ENCODE measurements around the gene ZSWIM3. TPM values are rescaled to one million over a fixed set of nuclear protein-coding genes. Genes with fewer than 3 reads are reported as not detected.

The ZSWIM3 gene
- total and polyA plus RNA-seq, 2 of the 13 experiments (the other 11 are each of a cell fraction or from before 2014, with no cell fraction given): 5.2 to 5.8 TPM

GRCh38 chr20:45857114-45857881, at the start of gene ZSWIM3, which contains the start of gene ACOT8 (continued):
- TF ChIP-seq, protein P1, sequence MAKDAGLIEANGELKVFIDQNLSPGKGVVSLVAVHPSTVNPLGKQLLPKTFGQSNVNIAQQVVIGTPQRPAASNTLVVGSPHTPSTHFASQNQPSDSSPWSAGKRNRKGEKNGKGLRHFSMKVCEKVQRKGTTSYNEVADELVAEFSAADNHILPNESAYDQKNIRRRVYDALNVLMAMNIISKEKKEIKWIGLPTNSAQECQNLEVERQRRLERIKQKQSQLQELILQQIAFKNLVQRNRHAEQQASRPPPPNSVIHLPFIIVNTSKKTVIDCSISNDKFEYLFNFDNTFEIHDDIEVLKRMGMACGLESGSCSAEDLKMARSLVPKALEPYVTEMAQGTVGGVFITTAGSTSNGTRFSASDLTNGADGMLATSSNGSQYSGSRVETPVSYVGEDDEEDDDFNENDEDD (CRISPR knock-in tag; IDR thresholded peaks at IDR 0.05; ENCODE audit: borderline replicate concordance): no peak
- TF ChIP-seq ZNF644 (CRISPR knock-in tag; IDR thresholded peaks at IDR 0.05; ENCODE audit: low read depth) (no peak), YEATS2 (CRISPR knock-in tag; IDR thresholded peaks at IDR 0.05; ENCODE audit: borderline replicate concordance) (peak; percentile 98), ZNF207 (IDR thresholded peaks at IDR 0.05; ENCODE audit: borderline replicate concordance) (no peak), TGIF2 (CRISPR knock-in tag; IDR thresholded peaks at IDR 0.05) (peak; percentile 99), ZFYVE20 (CRISPR knock-in tag; IDR thresholded peaks at IDR 0.05; ENCODE audit: borderline replicate concordance, low read depth) (no peak), ATF7-NPFF (CRISPR knock-in tag; IDR thresholded peaks at IDR 0.05; ENCODE audit: low read depth) (no peak; the same call in 1 of the 2 replicates), MTA1 (CRISPR knock-in tag; IDR thresholded peaks at IDR 0.05; ENCODE audit: borderline replicate concordance) (no peak), BRCA1 (CRISPR knock-in tag; IDR thresholded peaks at IDR 0.05) (peak; percentile 84), ZNF331 (CRISPR knock-in tag; IDR thresholded peaks at IDR 0.05) (peak; percentile 77), ZNF20 (CRISPR knock-in tag; IDR thresholded peaks at IDR 0.05) (peak; percentile 84; the same call in 1 of the 2 replicates), KAT7 (CRISPR knock-in tag; IDR thresholded peaks at IDR 0.05; ENCODE audit: borderline replicate concordance) (no peak; the same call in 1 of the 2 replicates), U2AF1 (optimal IDR thresholded peaks at IDR 0.05; ENCODE audit: low read depth, low read length) (no peak), PHF8 (CRISPR knock-in tag; IDR thresholded peaks at IDR 0.05) (peak; percentile 99), TCF12 (IDR thresholded peaks at IDR 0.05) (no peak), TCF12 (CRISPR knock-in tag; IDR thresholded peaks at IDR 0.05) (no peak; the same call in 1 of the 2 replicates), ZBTB33 (CRISPR knock-in tag; IDR thresholded peaks at IDR 0.05) (no peak; the same call in 1 of the 2 replicates), ZBTB10 (CRISPR knock-in tag; IDR thresholded peaks at IDR 0.05; ENCODE audit: borderline replicate concordance) (no peak; the same call in 1 of the 2 replicates), ZNF597 (CRISPR knock-in tag; IDR thresholded peaks at IDR 0.05) (0 out of 2 replicates have a peak, but pooled peaks have one; percentile 33), ISX (CRISPR knock-in tag; conservative IDR thresholded peaks at IDR 0.05) (no peak), RXRB (CRISPR knock-in tag; IDR thresholded peaks at IDR 0.05; ENCODE audit: borderline replicate concordance) (no peak; the same call in 1 of the 2 replicates), ELF3 (CRISPR knock-in tag; IDR thresholded peaks at IDR 0.05) (peak; percentile 90), HOXD1 (CRISPR knock-in tag; IDR thresholded peaks at IDR 0.05) (peak; percentile 72), SIN3B (IDR thresholded peaks at IDR 0.05; ENCODE audit: low read length) (peak; percentile 48; the same call in 1 of the 2 replicates), NFIC (IDR thresholded peaks at IDR 0.05; ENCODE audit: low read length) (peak; percentile 37; the same call in 1 of the 2 replicates)

All from HepG2 (cell line).